Rectal smooth muscle tissue (tissue), 1 donor: ENCODE measurements around the gene GPRIN3.
"Not testable (repeated sequence)": the region's sequence is repeated elsewhere in the genome, so short reads cannot be mapped to it uniquely, and the experiment has no call there.

Source experiments
- H3K27ac ChIP-seq: one replicate; pipeline ENCODE4 v1.7.0; 2013; ENCODE audit warnings: low read depth, low read length, inconsistent platforms
- H3K27me3 ChIP-seq: one replicate; pipeline ENCODE4 v1.7.0; 2013; ENCODE audit warnings: low read length; ENCODE audit not compliant: control insufficient read depth, insufficient read depth
- H3K36me3 ChIP-seq: one replicate; pipeline ENCODE4 v1.7.0; 2013; ENCODE audit warnings: low read length; ENCODE audit not compliant: control insufficient read depth, insufficient read depth
- H3K4me1 ChIP-seq: one replicate; pipeline ENCODE4 v1.7.0; 2013; ENCODE audit warnings: low read length; ENCODE audit not compliant: control insufficient read depth, insufficient read depth
- H3K4me3 ChIP-seq: one replicate; pipeline ENCODE4 v1.7.0; 2013; ENCODE audit warnings: low read length
- H3K9ac ChIP-seq: one replicate; pipeline ENCODE4 v1.7.0; 2013; ENCODE audit warnings: low read length

GPRIN3 gene

GRCh38 chr4:89263265-89263664 lies 44.3 kb downstream of the GPRIN3 start:
- H3K27me3 ChIP-seq, result no peaks in the 10 kb centered on the region
- H3K27ac ChIP-seq, result no peak overlapping the region
- H3K4me3 ChIP-seq, result no peak overlapping the region
- no peaks in the 10 kb centered on the region for H3K36me3 ChIP-seq
- no peaks in the 10 kb centered on the region for H3K4me1 ChIP-seq
- H3K9ac ChIP-seq, result no peak overlapping the region

GRCh38 chr4:89259301-89260028 lies 48.1 kb downstream of the GPRIN3 start:
- Histone ChIP-seq H3K4me3 (no peak overlapping the region), H3K27ac (no peak overlapping the region), H3K4me1 (no peaks in the 10 kb centered on the region), H3K9ac (no peak overlapping the region), H3K27me3 (no peaks in the 10 kb centered on the region), H3K36me3 (no peaks in the 10 kb centered on the region)

GRCh38 chr4:89258506-89258905 lies 49.1 kb downstream of the GPRIN3 start:
- no peaks in the 10 kb centered on the region for H3K4me1 ChIP-seq
- no peak overlapping the region for H3K27ac ChIP-seq
- no peaks in the 10 kb centered on the region for H3K27me3 ChIP-seq
- H3K9ac ChIP-seq, result no peak overlapping the region
- no peaks in the 10 kb centered on the region for H3K36me3 ChIP-seq
- no peak overlapping the region for H3K4me3 ChIP-seq

GRCh38 chr4:89257376-89257775 lies 50.2 kb downstream of the GPRIN3 start:
- no peaks in the 10 kb centered on the region for H3K27me3 ChIP-seq
- H3K4me1 ChIP-seq, result no peaks in the 10 kb centered on the region
- H3K27ac ChIP-seq, result no peak overlapping the region
- H3K36me3 ChIP-seq, result no peaks in the 10 kb centered on the region
- no peak overlapping the region for H3K4me3 ChIP-seq
- no peak overlapping the region for H3K9ac ChIP-seq

- Histone ChIP-seq H3K4me3 (no peak overlapping the region), H3K27me3 (no peaks in the 10 kb centered on the region), H3K27ac (no peak overlapping the region), H3K9ac (no peak overlapping the region), H3K36me3 (no peaks in the 10 kb centered on the region), H3K4me1 (no peaks in the 10 kb centered on the region)
Measured at GRCh38 chr4:89256203-89256800, 51.3 kb downstream of the GPRIN3 start.

GRCh38 chr4:89254847-89255246 lies 52.8 kb downstream of the GPRIN3 start:
- Histone ChIP-seq H3K27me3 (no peaks in the 10 kb centered on the region), H3K36me3 (peaks cover under 1% of the 10 kb centered on the region), H3K4me1 (no peaks in the 10 kb centered on the region), H3K4me3 (no peak overlapping the region), H3K27ac (no peak overlapping the region), H3K9ac (no peak overlapping the region)

GRCh38 chr4:89254347-89254746 lies 53.3 kb downstream of the GPRIN3 start:
- not testable (repeated sequence) for H3K27ac ChIP-seq

GRCh38 chr4:89253935-89254334 lies 53.7 kb downstream of the GPRIN3 start:
- Histone ChIP-seq H3K27me3 (no peaks in the 10 kb centered on the region), H3K4me1 (no peaks in the 10 kb centered on the region), H3K27ac (no peak overlapping the region), H3K9ac (no peak overlapping the region), H3K4me3 (no peak overlapping the region), H3K36me3 (peaks cover 9% of the 10 kb centered on the region)

More at GRCh38 chr4:89254347-89254746, 53.3 kb downstream of the GPRIN3 start:
- H3K36me3 ChIP-seq, H3K27me3 ChIP-seq, H3K4me1 ChIP-seq, H3K9ac ChIP-seq, H3K4me3 ChIP-seq: not testable (repeated sequence)

- Histone ChIP-seq H3K4me3 (no peak overlapping the region), H3K27me3 (no peaks in the 10 kb centered on the region), H3K9ac (no peak overlapping the region), H3K36me3 (peaks cover 10% of the 10 kb centered on the region), H3K27ac (no peak overlapping the region), H3K4me1 (no peaks in the 10 kb centered on the region)
Measured at GRCh38 chr4:89253311-89253710, 54.3 kb downstream of the GPRIN3 start.

- H3K36me3 ChIP-seq, result peaks cover 10% of the 10 kb centered on the region
- no peaks in the 10 kb centered on the region for H3K27me3 ChIP-seq
- no peak overlapping the region for H3K27ac ChIP-seq
- H3K9ac ChIP-seq, result no peak overlapping the region
- no peaks in the 10 kb centered on the region for H3K4me1 ChIP-seq
- no peak overlapping the region for H3K4me3 ChIP-seq
Measured at GRCh38 chr4:89251396-89251795, 56.2 kb downstream of the GPRIN3 start.

- no peak overlapping the region for H3K9ac ChIP-seq
- no peaks in the 10 kb centered on the region for H3K4me1 ChIP-seq
- no peak overlapping the region for H3K4me3 ChIP-seq
- no peaks in the 10 kb centered on the region for H3K27me3 ChIP-seq
- H3K36me3 ChIP-seq, result peaks cover 10% of the 10 kb centered on the region
- no peak overlapping the region for H3K27ac ChIP-seq
Measured at GRCh38 chr4:89249716-89250361, 57.8 kb downstream of the GPRIN3 start.

- no peak overlapping the region for H3K4me3 ChIP-seq
- H3K9ac ChIP-seq, result no peak overlapping the region
- no peak overlapping the region for H3K27ac ChIP-seq
- peaks cover 10% of the 10 kb centered on the region for H3K36me3 ChIP-seq
- no peaks in the 10 kb centered on the region for H3K4me1 ChIP-seq
- no peaks in the 10 kb centered on the region for H3K27me3 ChIP-seq
Measured at GRCh38 chr4:89249313-89249712, 58.3 kb downstream of the GPRIN3 start.
